HG03457 (cell line): ENCODE results near the gene FLRT2.

Source experiments
- ATAC-seq: cut with Tn5 transposase; IDR thresholded peaks from one replicate; pipeline ENCODE4 v1.9.1; 2021; ENCODE audit warnings: moderate number of reproducible peaks; ENCODE audit not compliant: unreplicated experiment

FLRT2 gene

GRCh38 chr14:85530626-85531025, 682 bp downstream of the FLRT2 start:
- ATAC-seq, result no peak

GRCh38 chr14:85531141-85531586, 1.2 kb downstream of the FLRT2 start:
- no peak for ATAC-seq

GRCh38 chr14:85531587-85532373, 1.8 kb downstream of the FLRT2 start:
- ATAC-seq, result no peak

- no peak for ATAC-seq
Observed at GRCh38 chr14:85532374-85533022, 2.6 kb downstream of the FLRT2 start.

- no peak for ATAC-seq
Observed at GRCh38 chr14:85533023-85533860, 3.3 kb downstream of the FLRT2 start.

GRCh38 chr14:85533861-85534291, 3.9 kb downstream of the FLRT2 start:
- ATAC-seq, result no peak

GRCh38 chr14:85534458-85535293, 4.7 kb downstream of the FLRT2 start:
- ATAC-seq, result no peak

GRCh38 chr14:85535321-85535720, 5.4 kb downstream of the FLRT2 start:
- ATAC-seq, result no peak

GRCh38 chr14:85535991-85536832, 6.3 kb downstream of the FLRT2 start:
- ATAC-seq, result no peak

- ATAC-seq, result no peak
Observed at GRCh38 chr14:85536833-85537190, 6.9 kb downstream of the FLRT2 start.

- no peak for ATAC-seq
Observed at GRCh38 chr14:85537526-85537925, 7.6 kb downstream of the FLRT2 start.

GRCh38 chr14:85538636-85539035, 8.7 kb downstream of the FLRT2 start:
- no peak for ATAC-seq

- no peak for ATAC-seq
Observed at GRCh38 chr14:85539510-85539909, 9.6 kb downstream of the FLRT2 start.

GRCh38 chr14:85542623-85543022, 12.7 kb downstream of the FLRT2 start:
- no peak for ATAC-seq

GRCh38 chr14:85545738-85546137, 15.8 kb downstream of the FLRT2 start:
- no peak for ATAC-seq

GRCh38 chr14:85546390-85546789, 16.4 kb downstream of the FLRT2 start:
- no peak for ATAC-seq

GRCh38 chr14:85549697-85550096, 19.8 kb downstream of the FLRT2 start:
- no peak for ATAC-seq

- no peak for ATAC-seq
Observed at GRCh38 chr14:85554106-85554505, 24.2 kb downstream of the FLRT2 start.

- ATAC-seq, result no peak
Observed at GRCh38 chr14:85556267-85556666, 26.3 kb downstream of the FLRT2 start.

GRCh38 chr14:85558505-85558904, 28.6 kb downstream of the FLRT2 start:
- ATAC-seq, result no peak
